GM13976 (cell line): ENCODE results near the gene PRR16.

Source experiments
- DNase-seq: peaks from one replicate; pipeline ENCODE4 v3.0.0; 2012; ENCODE audit warnings: low spot score
- in situ Hi-C: fragments of 300-500 bp; cut with MboI; formaldehyde crosslinking; loops from one replicate; pipeline ENCODE4 v1.12.0; 2022; ENCODE audit warnings: low sequenced_read_pairs, mixed read lengths, inconsistent platforms; ENCODE audit not compliant: unreplicated experiment
- TF ChIP-seq, protein P1 (sequence below): IDR thresholded peaks from 2 replicates; pipeline ENCODE4 v1.5.1; 2012; ENCODE audit warnings: borderline replicate concordance, mild to moderate bottlenecking; ENCODE audit not compliant: insufficient read depth; ENCODE audit errors: extremely low read depth, missing control alignments, control extremely low read depth

Gene PRR16

DNA sequence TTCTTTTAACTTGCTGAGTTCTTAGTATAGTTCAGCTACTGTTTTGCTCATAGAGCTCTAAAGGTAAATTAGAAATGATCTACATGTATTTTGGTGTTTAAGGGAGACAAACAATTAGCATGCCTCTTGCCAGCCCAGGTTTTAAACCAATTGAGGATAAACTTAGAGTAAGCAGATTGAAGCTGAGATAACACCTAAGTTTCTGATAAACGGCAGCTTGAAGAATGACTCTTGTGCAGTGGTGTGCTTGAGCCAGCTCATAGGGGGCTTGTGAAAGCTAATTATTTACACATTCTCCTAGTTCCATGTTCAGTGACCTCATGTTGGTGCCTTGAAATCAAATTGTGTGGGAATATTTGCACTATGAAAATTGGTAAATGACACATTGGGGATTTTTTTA, 193.0 kb downstream of the PRR16 start:
- TF ChIP-seq, protein P1, sequence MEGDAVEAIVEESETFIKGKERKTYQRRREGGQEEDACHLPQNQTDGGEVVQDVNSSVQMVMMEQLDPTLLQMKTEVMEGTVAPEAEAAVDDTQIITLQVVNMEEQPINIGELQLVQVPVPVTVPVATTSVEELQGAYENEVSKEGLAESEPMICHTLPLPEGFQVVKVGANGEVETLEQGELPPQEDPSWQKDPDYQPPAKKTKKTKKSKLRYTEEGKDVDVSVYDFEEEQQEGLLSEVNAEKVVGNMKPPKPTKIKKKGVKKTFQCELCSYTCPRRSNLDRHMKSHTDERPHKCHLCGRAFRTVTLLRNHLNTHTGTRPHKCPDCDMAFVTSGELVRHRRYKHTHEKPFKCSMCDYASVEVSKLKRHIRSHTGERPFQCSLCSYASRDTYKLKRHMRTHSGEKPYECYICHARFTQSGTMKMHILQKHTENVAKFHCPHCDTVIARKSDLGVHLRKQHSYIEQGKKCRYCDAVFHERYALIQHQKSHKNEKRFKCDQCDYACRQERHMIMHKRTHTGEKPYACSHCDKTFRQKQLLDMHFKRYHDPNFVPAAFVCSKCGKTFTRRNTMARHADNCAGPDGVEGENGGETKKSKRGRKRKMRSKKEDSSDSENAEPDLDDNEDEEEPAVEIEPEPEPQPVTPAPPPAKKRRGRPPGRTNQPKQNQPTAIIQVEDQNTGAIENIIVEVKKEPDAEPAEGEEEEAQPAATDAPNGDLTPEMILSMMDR: no peak
- DNase-seq: no peak

DNA sequence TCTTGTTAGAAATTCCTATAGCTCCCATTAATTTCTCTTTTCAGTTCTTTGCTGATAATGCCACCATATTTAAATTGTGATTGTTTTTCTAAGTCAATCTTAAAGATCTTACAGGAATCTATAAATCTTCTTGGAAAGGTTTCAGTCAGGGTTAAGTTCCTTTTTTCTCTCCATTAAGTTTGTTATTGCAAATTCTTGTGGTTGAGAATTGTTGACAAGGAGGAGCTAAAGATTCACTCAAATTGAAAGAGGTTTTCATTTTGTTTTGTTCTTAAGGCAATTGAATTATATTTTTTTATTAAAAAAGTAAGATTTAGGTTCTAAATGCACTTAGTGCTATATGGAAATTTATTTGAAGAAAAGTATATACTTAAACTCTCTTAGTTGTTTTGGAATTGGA, 213.4 kb downstream of the PRR16 start:
- in situ Hi-C loops: no loop called here
- TF ChIP-seq, protein P1: no peak
- DNase-seq: no peak

More for the DNA sequence above, 193.0 kb downstream of the PRR16 start:
- in situ Hi-C loops: no loop called here

DNA sequence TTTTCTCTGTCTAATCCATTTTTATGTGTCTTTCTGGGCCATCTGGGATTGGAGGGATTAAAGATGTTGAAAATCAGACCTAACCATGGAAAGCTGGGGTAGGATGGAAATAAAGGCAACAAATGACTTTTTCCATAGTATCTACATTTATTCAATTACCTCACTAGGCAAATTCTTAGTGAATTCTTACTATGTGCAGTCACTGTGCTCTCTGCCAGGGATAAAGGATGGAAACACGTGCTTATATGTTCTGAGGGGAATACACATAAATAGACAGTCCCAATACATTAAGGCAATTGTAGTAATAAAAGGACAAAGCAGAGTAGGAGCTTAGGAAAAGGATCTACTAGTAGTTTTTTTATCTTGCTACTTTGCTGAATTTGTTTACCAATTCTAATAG, 214.2 kb downstream of the PRR16 start:
- in situ Hi-C loops: no loop called here
- DNase-seq: no peak
- TF ChIP-seq, protein P1: no peak

DNA sequence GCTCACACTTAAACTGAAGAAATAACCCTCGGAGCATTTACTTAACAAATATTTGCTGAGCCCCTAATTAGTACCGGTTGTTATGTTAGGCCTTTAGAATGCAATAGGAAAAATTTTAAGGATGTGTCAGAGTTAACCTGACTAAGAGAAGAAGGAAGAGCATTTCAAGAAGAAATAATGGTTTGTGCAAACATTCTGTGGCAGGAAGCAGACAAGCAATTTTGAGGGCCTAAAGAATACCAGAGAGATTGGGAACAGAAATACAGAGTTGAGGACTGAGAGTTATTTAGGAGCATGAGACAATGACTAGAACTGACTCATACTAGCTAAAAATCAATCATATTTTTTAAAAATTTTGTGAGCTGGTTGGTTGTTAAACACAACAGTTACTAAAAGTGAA, 218.8 kb downstream of the PRR16 start:
- no peak for DNase-seq
- in situ Hi-C loops: no loop called here
- TF ChIP-seq, protein P1: no peak

DNA sequence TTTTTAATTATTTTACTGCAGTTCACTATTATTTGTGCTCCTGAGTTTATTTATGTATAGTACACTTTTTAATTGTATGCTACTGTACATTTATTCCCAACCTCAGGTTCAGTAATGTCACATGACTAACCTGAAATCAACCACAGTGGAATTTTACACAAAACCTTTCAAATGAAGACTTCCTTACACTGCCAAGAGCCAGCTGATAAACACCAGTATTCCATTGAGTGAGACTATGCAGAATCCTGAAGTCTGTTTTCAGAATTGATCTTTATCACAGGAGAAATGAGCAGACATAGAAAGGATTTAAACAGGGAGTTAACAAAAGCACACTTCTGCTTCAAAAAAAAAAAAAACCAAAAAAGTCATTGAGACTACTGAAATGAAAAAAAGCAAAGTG, 219.5 kb downstream of the PRR16 start:
- TF ChIP-seq, protein P1: no peak
- in situ Hi-C loops: no loop called here
- no peak for DNase-seq

DNA sequence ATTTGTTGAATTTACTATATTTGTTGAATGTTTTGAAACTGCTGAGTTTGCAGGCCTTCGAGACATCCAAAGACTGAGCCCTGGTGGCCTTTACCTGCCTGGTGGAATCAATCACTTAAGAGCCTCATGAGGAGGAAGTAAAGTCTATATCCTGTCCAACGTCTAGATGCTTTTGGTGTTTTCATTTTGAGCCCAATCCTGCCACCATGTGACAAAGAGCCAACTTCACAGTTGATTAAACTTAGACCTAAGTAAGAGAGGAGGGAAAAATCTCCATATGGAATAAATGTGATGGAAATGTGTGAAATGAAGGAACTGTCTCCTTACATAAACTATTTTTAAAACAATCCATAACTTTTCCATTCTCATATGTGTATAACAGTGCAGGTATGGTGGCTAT, 220.1 kb downstream of the PRR16 start:
- DNase-seq: no peak
- TF ChIP-seq, protein P1: no peak
- in situ Hi-C loops: no loop called here

DNA sequence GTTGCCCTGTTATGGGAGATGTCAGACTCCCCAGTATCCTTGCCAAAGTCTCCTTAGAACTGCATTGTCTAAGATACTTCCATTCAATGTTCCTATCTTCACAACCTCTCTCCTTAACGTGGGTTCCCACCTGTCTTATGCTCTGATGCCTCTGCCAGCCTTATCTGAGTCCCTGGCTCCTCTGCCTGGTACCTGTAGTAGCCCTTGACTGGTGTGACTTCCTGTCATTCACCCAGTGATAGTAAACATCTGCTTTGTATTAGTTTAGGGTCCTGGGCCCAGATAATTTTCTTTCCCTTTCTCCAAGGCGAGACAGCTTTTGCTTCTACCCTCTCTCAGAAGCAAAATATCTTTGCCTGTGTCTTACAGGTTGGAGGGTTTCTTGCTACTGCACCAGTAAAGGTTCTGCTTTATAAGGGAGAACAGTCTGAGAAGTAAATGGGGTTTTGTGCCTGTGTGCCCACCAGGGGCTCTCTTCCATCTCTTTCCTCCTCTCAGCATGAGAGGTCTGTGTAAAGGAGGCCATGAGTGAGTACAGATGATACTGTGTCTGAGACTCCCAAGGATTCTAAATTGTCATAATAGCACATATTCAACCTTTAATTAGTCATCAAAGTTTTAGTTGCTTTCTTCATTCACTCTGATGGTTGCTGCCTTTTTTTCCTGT, 220.8 kb downstream of the PRR16 start:
- no peak for DNase-seq
- in situ Hi-C loops: no loop called here
- TF ChIP-seq, protein P1: no peak
